GM21529 (cell line): ENCODE data around the gene CDH22.

ENCODE experiments used
- ATAC-seq: cut with Tn5 transposase; IDR thresholded peaks from one replicate; pipeline ENCODE4 v1.9.1; 2021; ENCODE audit not compliant: unreplicated experiment

CDH22 gene

GRCh38 chr20:46344488-46345162 lies 36.3 kb upstream of the CDH22 start:
- no peak for ATAC-seq

DNA sequence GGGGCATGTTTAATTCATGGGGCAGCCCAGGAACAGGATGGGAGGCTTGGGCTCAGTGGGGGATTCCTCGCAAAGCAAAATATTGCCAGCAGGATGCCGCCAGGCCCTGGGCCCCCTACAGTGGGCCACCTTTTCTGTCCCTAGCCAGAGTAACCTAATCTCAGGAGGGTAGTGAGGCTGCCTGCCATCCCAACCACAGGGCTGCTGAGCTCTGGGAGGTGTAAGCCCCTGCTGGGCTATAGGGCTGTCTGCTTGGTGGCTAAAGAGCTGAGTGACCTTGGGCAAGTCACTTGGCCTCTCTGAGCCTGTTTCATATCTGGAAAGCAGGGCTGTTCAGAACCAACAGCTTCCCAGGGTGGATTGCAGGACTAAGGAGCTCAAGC lies 35.7 kb upstream of the CDH22 start:
- ATAC-seq: no peak

DNA sequence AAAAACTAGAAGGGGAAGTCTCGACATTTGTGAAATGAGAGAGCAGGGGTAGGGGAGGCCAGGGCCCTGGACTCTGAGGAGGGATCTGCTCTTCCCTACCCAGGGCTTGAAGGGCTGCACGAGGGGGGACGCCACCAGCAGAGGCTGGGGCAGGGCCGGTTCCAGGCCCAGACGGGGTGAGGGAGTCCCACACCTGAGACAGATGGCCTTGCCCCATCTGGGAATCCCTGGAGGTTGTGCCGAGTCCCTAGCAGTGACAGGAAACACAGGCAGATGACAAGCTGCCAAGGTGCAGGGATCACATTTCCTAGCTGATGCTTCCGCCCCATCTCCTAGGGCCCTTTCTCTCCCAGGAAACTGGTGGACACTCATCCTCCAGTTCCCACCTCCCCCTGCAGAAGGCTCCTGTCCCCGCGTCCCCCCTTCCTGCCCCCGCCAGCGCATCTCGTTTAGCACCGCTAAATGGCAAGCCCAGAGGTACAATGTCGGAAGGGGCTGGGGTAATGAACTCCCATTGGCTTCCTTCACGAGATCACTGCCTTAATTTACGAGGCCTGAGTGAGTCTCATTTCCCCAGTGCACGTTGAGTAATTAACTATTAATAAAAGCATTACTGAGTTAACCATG lies 35.2 kb upstream of the CDH22 start:
- no peak for ATAC-seq

GRCh38 chr20:46342451-46343347 lies 34.4 kb upstream of the CDH22 start:
- no peak for ATAC-seq

GRCh38 chr20:46342010-46342378 lies 33.7 kb upstream of the CDH22 start:
- no peak for ATAC-seq

GRCh38 chr20:46341074-46342009 lies 33.0 kb upstream of the CDH22 start:
- ATAC-seq: no peak

- no peak for ATAC-seq
Observed at GRCh38 chr20:46339037-46339436, 30.7 kb upstream of the CDH22 start.

GRCh38 chr20:46336735-46337134 lies 28.4 kb upstream of the CDH22 start:
- ATAC-seq: no peak

DNA sequence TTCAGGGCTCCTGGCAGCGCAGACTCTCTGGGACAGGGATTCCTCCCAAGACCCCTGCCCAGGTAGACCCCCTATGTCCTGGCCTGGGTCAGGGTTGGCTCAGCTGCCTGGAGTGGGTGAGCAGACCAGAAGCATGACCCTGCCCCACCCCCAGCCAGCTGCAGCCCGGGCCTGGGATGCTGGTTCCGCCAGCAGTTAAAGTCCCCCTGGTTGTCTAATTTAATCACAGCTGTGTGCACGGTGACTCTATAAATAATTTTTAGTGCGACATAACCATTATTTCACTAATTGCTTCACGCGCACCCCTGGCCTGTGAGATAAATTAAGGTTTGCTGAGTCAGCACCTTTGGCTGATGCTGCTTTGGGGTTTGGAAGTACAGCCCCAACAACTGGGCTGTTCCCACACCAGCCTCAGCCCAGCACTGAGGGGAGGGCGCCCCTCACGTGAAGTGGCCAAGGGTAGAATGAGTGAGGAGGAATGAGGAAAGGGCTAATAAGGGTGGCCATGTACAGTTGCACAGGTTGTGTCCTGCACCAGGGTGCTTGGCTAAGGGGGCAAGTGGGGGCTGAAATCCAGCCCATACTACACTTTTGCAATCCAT lies 26.1 kb upstream of the CDH22 start:
- no peak for ATAC-seq

GRCh38 chr20:46333161-46333991 lies 25.1 kb upstream of the CDH22 start:
- ATAC-seq: no peak

GRCh38 chr20:46332373-46333160 lies 24.3 kb upstream of the CDH22 start:
- no peak for ATAC-seq

DNA sequence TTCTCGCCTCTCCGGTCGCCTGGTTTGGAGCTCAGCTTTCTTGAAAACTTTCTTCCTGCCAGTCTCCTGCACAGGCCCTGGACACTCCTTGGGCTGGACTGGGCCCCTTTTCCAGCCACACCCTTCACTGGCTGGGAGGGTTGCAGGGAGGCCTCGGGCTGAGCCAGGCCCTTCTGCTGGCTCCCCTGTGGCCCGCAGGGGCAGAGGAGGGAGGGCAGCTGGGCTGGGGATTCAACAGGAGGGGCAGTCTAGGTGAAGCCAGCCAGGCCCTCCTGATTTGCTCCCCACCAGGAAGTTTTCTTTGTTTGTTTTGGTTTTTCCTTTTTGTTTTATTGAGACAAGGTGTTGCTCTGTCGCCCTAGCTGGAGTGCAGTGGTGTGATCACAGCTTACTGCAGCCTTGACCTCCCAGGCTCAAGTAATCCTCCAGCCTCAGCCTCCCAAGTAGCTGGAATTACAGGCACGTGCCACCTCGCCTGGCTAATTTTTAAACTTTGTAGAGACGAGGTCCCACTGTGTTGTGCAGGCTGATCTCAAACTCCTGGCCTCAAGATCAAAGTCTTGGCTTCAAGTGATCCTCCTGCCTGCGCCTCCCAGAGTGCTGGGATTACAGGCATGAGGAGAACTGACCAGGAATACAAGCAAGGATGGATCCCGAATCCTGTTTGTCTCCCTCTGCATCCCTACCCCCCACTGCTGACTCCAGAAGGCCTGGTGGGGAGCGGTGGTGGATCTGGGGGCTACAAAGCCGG lies 23.5 kb upstream of the CDH22 start:
- no peak for ATAC-seq

DNA sequence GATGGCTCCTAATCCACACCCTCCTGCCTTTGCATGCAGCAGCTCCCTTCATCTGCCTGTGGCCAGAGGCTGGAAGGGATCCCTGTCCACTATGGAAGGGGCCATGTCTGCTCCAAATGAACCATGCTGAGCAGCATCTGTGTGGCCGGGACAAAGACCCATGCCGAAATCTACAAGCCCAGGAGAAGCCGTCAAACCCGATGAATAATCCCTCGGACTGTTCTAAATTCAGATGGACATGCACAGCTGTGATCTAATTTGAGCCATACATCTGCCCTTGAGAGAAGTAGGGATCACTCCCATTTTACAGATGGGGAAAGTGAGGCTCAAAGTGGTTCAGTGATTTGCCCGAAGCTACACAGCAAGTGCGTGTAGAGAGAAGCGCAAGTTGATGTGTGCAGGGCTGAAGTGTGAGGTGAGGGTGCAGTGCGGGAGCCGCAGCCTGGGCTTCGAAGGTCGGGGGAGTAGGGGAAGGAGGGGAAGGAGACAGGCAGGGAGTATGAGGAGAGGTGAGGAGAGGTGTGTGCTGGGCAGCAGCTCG lies 22.6 kb upstream of the CDH22 start:
- no peak for ATAC-seq

DNA sequence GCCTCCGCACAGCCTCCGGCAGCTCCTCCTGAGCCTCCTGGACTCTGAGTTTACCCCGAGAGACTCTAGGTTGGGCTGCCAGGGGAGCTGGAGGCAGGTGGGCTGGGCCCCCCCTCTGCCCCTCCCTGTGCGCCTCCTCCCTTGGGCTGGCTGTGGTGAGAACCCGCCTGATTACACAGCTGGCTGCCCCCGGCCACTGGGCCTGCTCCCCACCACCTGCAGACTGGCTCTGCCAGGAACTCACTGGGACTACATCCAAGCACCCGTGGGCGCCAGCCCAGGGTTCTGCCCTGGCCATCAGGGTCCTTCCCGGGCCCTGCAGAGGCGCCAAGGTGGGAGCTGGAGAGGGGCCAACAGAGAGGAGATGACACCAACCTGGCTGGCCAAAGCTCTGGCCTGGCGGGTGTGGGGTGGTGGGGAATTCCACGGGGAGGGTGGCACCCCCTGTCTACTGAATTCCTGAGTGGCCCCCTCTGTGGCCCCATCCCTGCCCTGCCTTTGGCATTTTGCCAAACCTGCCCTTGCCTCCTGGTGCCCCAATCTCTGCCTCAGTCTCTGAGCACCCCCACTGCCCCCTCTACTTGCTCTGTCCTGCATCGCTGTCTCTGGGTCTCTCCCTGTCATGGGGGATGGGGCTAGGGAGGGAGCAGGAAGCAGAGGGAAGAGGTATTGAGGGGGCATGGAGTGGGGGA lies 21.9 kb upstream of the CDH22 start:
- ATAC-seq: no peak

DNA sequence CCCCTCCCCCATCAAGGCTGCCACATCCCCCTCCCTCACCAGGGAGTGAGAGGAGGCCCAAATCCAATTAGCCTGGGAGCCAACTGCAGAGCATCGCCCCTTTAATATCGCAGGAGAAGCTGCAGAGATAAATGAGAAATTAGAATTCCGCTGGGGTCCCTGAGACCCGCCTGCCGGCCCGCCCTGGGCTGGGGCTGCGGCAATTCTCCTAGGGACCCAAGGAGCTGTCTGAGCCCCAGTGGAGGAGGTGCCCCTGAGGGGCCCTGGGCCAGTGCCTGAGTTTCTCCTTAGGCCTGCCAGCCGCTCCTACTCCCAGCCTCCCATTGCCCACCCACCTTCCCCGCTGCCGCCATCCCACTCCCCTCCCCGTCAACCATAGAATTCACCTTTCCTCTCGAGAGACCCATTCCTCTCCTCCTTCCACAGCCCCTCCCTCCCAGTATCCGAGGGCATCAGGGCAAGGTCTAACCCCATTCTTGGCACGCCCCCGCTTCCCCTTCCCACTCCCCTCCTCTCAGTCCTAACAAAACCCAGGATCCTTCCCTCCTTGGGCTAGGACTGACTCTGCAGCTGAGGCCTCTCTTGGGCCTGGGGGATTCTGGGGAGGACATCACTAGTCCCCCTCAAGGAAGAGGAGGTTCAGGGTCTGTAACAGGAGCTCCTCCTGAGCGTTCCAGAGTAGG lies 20.0 kb upstream of the CDH22 start:
- no peak for ATAC-seq

DNA sequence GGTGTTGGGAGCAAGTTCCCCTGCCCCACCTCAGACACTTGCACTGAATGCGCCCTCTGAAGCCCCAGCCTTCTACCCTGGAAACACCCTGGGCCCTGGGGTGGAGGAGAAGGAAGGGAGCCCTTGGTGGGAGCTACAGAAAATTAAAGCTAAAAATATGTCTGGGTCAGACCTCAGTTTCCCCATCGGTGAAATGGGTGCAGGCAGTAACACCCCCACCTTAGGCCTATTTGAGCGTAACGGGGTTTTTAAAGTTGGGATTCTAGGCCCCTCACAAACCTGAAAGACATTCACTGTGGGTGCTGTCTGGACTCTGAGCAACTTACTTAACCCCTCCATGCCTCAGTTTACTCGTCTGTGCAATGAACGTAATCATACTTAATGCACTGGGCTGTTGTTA lies 19.3 kb upstream of the CDH22 start:
- ATAC-seq: no peak

DNA sequence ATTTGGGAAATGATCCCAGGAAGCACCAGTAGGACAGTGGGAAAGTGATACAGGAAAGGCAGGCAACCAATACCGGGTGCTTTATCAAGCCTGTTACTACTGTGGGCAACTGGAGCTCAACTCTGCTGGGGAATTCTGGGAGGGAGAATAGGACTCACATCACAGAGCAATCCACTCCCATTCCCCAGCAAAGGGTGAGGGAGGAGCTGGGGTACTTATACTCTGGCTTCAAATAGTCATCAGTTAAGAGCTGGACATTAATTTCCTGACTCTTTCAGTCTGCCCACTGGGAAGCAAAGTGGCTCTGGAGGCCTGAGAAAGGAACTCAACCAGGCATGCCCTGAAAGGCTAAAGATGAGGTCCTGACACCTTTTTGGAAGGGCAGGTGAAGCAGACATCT lies 17.5 kb upstream of the CDH22 start:
- ATAC-seq: no peak
